Adrenal gland (tissue), 5 donors: ENCODE results near the gene RUNX1.

Source experiments
- CTCF ChIP-seq, 6 experiments: fragments of 450-650 bp in 4 of 6; fragments of 200-600 bp in 2 of 6; sonication (generic) in 1 of 6; IDR thresholded peaks; 1 replicate in 5 of 6; 2 replicates in 1 of 6; pipeline versions ENCODE4 v1.5.1 to v1.8.0; 2016 to 2021; ENCODE audit warnings: antibody characterized with exemption in 6 of 6, mild to moderate bottlenecking in 2 of 6, moderate library complexity in 1 of 6
- POLR2A ChIP-seq, 2 donors: fragments of 450-650 bp; IDR thresholded peaks; one replicate each; pipeline ENCODE4 v1.6.1; 2017; ENCODE audit warnings: antibody characterized with exemption in 2 of 2, mild to moderate bottlenecking in 2 of 2, moderate library complexity in 1 of 2
- donor health status: DM: no; HTN: no; CAD: no.

- TF ChIP-seq CTCF (IDR thresholded peaks at IDR 0.05) = no peak
- TF ChIP-seq POLR2A (IDR thresholded peaks at IDR 0.05) = no peak
These were observed 205.5 kb downstream of the RUNX1 start for GRCh38 chr21:34843562-34843961.
